HG02678 (cell line): ENCODE results near the gene OLFML2A.

ENCODE experiments used
- ATAC-seq: cut with Tn5 transposase; IDR thresholded peaks from one replicate; pipeline ENCODE4 v1.9.1; 2021; ENCODE audit warnings: mild to moderate bottlenecking, moderate library complexity; ENCODE audit not compliant: unreplicated experiment

OLFML2A gene

GRCh38 chr9:124852121-124852828, 75.3 kb downstream of the OLFML2A start:
- ATAC-seq: no peak

GRCh38 chr9:124852829-124853531, 76.0 kb downstream of the OLFML2A start, which contains the start of gene WDR38:
WDR38 (plus strand) TSS chr9:124853460; CDS start chr9:124853532, 72 bp downstream.
- peak; percentile 79 for ATAC-seq

- no peak for ATAC-seq
These were observed 76.7 kb downstream of the OLFML2A start for GRCh38 chr9:124853605-124854143.

- ATAC-seq: no peak
These were observed 77.2 kb downstream of the OLFML2A start for GRCh38 chr9:124854161-124854560.

GRCh38 chr9:124854822-124855221, 77.9 kb downstream of the OLFML2A start:
- no peak for ATAC-seq

- ATAC-seq: no peak
These were observed 78.6 kb downstream of the OLFML2A start for GRCh38 chr9:124855566-124855943.

- ATAC-seq: no peak
These were observed 79.2 kb downstream of the OLFML2A start for GRCh38 chr9:124855944-124856765.

GRCh38 chr9:124857533-124858162, 80.7 kb downstream of the OLFML2A start:
- no peak for ATAC-seq

- ATAC-seq: no peak
These were observed 81.6 kb downstream of the OLFML2A start for GRCh38 chr9:124858330-124859046.

- no peak for ATAC-seq
These were observed 83.1 kb downstream of the OLFML2A start for GRCh38 chr9:124859803-124860581.

GRCh38 chr9:124860582-124861341, 83.8 kb downstream of the OLFML2A start:
- ATAC-seq: no peak

GRCh38 chr9:124861342-124862229, 84.7 kb downstream of the OLFML2A start, which contains the start of the genes ARPC5L and RPL35:
ARPC5L (plus strand) TSS chr9:124862130; CDS start chr9:124869291, 7,161 bp downstream.
RPL35 (minus strand) TSS chr9:124861957; CDS start chr9:124861912, 45 bp downstream.
- peak; percentile 94 for ATAC-seq

- no peak for ATAC-seq
These were observed 86.5 kb downstream of the OLFML2A start for GRCh38 chr9:124863371-124863871.
